Mammary epithelial cell (primary cell): Measurements from ENCODE around the gene KRTAP5-9.

ENCODE experiments used
- CTCF ChIP-seq, 2 donors: IDR thresholded peaks in 1 of 2; conservative IDR thresholded peaks in 1 of 2; 2 replicates each; pipeline ENCODE4 v1.5.1; 2011 to 2012; ENCODE audit warnings: inconsistent platforms in 2 of 2, low read length in 2 of 2, mild to moderate bottlenecking in 2 of 2, control low read depth in 1 of 2, low read depth in 1 of 2; ENCODE audit not compliant: insufficient read depth in 1 of 2; ENCODE audit errors: extremely low read depth in 1 of 2
- EZH2 ChIP-seq: IDR thresholded peaks from 2 replicates; pipeline ENCODE4 v1.6.1; 2012; ENCODE audit warnings: low read length, inconsistent platforms, borderline replicate concordance

GRCh38 chr11:71558996-71559395 is 10.8 kb downstream of the KRTAP5-9 start:
- TF ChIP-seq CTCF (conservative IDR thresholded peaks at IDR 0.05 in 1 of 2, IDR thresholded peaks at IDR 0.05 in 1 of 2; ENCODE audit: extremely low read depth in 1 of 2, insufficient read depth in 1 of 2, low read depth in 1 of 2, low read length in 2 of 2) (no peak), EZH2 (no peak)
